HCT116 (cell line): ENCODE data around the gene CRACDL. TPM values are rescaled to one million over a fixed set of nuclear protein-coding genes. Genes with fewer than 3 reads are reported as not detected.

ENCODE experiments used
- ATAC-seq: fragments of 200-7000 bp; cut with Tn5 transposase; 2 replicates; pipeline ENCODE4 v1.9.1; 2020; ENCODE audit warnings: mild to moderate bottlenecking, moderate library complexity
- BruUV-seq: library from RNA; stranded (reverse); fragments of 400-500 nt; replicated peaks from 2 replicates; lab custom pipeline; 2021; lab: Mats Ljungman, UMichigan
- CTCF ChIA-PET: fragments of 300-600 bp; sonication (Branson Sonifier 250); formaldehyde crosslinking; loops from one replicate; lab custom pipeline; 2021; ENCODE audit warnings: antibody characterized with exemption; lab: Charles Lee
- POLR2A ChIA-PET: fragments of 300-600, 350-600 bp; sonication (Branson Sonifier 250); formaldehyde crosslinking; loops from one replicate; lab custom pipeline; 2021; ENCODE audit warnings: antibody characterized with exemption; lab: Charles Lee
- RAD21 ChIA-PET, 2 experiments: fragments of 300-600 bp; sonication (Branson Sonifier 250); formaldehyde crosslinking; loops; one replicate each; lab custom pipeline; 2023; ENCODE audit warnings: low total read pairs in 2 of 2; ENCODE audit not compliant: uncharacterized antibody in 2 of 2, unreplicated experiment in 2 of 2, low non-redundant PET in 1 of 2; lab: Charles Lee
- DNase-seq: peaks from one replicate; pipeline ENCODE4 v3.0.0-alpha.2; 2010; ENCODE audit warnings: low read depth, low spot score
- H2AFZ ChIP-seq: fragments of 200-600 bp; shearing (Covaris generic), sonication (generic); 2 replicates; pipeline ENCODE4 v1.6.1; 2017; ENCODE audit warnings: low read depth, mixed run types, mixed read lengths, antibody characterized with exemption, low read length; ENCODE audit not compliant: poor library complexity, severe bottlenecking
- H3K27ac ChIP-seq: 2 replicates; pipeline ENCODE4 v1.5.1; 2012; ENCODE audit warnings: low read depth, low read length
- H3K27me3 ChIP-seq: fragments of 200-600 bp; sonication (generic); 2 replicates; pipeline ENCODE4 v1.6.1; 2016; ENCODE audit warnings: mixed run types, low read length, mixed read lengths; ENCODE audit not compliant: insufficient read depth
- H3K36me3 ChIP-seq, 2 experiments: fragments of 200-500 bp in 1 of 2; fragments of 200-600 bp in 1 of 2; sonication (Bioruptor generic) in 1 of 2; sonication (generic) in 1 of 2; 2 replicates each; pipeline versions ENCODE4 v1.5.1 to v1.6.1; 2014 to 2016; ENCODE audit warnings: low read length in 2 of 2, inconsistent platforms in 1 of 2, mixed read lengths in 1 of 2, mixed run types in 1 of 2; ENCODE audit not compliant: insufficient read depth in 2 of 2, control insufficient read depth in 1 of 2
- H3K4me1 ChIP-seq, 2 experiments: fragments of 200-600 bp in 1 of 2; sonication (generic) in 1 of 2; 2 replicates each; pipeline versions ENCODE4 v1.5.1 to v1.6.1; 2012 to 2017; ENCODE audit warnings: low read length in 2 of 2, inconsistent platforms in 1 of 2, mild to moderate bottlenecking in 1 of 2, mixed read lengths in 1 of 2, mixed run types in 1 of 2, moderate library complexity in 1 of 2; ENCODE audit not compliant: insufficient read depth in 2 of 2, control insufficient read depth in 1 of 2
- H3K4me2 ChIP-seq: fragments of 200-600 bp; sonication (generic); 2 replicates; pipeline ENCODE4 v1.6.1; 2017; ENCODE audit warnings: mixed run types, low read length, mixed read lengths
- H3K4me3 ChIP-seq, 2 experiments: fragments of 200-600 bp in 1 of 2; sonication (generic) in 1 of 2; replicated peaks in 1 of 2; 2 replicates each; pipeline ENCODE4 v1.5.1; 2011 to 2016; ENCODE audit warnings: low read length in 2 of 2, control low read depth in 1 of 2, low read depth in 1 of 2, mild to moderate bottlenecking in 1 of 2, mixed read lengths in 1 of 2, mixed run types in 1 of 2
- H3K79me2 ChIP-seq: fragments of 200-600 bp; sonication (generic); 2 replicates; pipeline ENCODE4 v1.6.1; 2017; ENCODE audit warnings: mild to moderate bottlenecking, mixed run types, low read length, moderate library complexity, mixed read lengths; ENCODE audit not compliant: insufficient read depth
- H3K9ac ChIP-seq: fragments of 200-600 bp; sonication (generic); 2 replicates; pipeline ENCODE4 v1.6.1; 2016; ENCODE audit warnings: low read length, mixed read lengths
- H3K9me2 ChIP-seq: fragments of 200-600 bp; sonication (generic), shearing (Covaris generic); 2 replicates; pipeline ENCODE4 v1.6.1; 2017; ENCODE audit warnings: mixed run types, mild to moderate bottlenecking, moderate library complexity; ENCODE audit not compliant: insufficient read depth
- H3K9me3 ChIP-seq, 2 experiments: fragments of 200-500 bp in 1 of 2; fragments of 200-600 bp in 1 of 2; sonication (Bioruptor generic) in 1 of 2; sonication (generic) in 1 of 2; 2 replicates each; pipeline ENCODE4 v1.6.1; 2014 to 2017; ENCODE audit warnings: low read length in 2 of 2, mixed read lengths in 2 of 2, inconsistent platforms in 1 of 2, low read depth in 1 of 2, mild to moderate bottlenecking in 1 of 2, mixed run types in 1 of 2, moderate library complexity in 1 of 2; ENCODE audit not compliant: control insufficient read depth in 1 of 2, insufficient read depth in 1 of 2
- H4K20me1 ChIP-seq: fragments of 200-600 bp; sonication (generic), shearing (Covaris generic); 2 replicates; pipeline ENCODE4 v1.6.1; 2017; ENCODE audit warnings: mixed run types, mild to moderate bottlenecking, moderate library complexity; ENCODE audit not compliant: insufficient read depth
- CBX3 ChIP-seq: IDR thresholded peaks from 2 replicates; pipeline ENCODE4 v1.6.1; 2012; ENCODE audit warnings: low read depth
- CEBPB ChIP-seq: IDR thresholded peaks from 2 replicates; pipeline ENCODE4 v1.6.1; 2012; ENCODE audit warnings: low read depth
- EGR1 ChIP-seq: IDR thresholded peaks from 2 replicates; pipeline ENCODE4 v1.6.1; 2012; ENCODE audit warnings: low read depth
- ELF1 ChIP-seq: IDR thresholded peaks from 2 replicates; pipeline ENCODE4 v1.6.1; 2012; ENCODE audit warnings: low read depth, borderline replicate concordance
- EZH2 ChIP-seq: fragments of 200-600 bp; sonication (generic); IDR thresholded peaks from 2 replicates; pipeline ENCODE4 v1.6.1; 2017; ENCODE audit warnings: antibody characterized with exemption, mixed run types
- EZH2phosphoT487 ChIP-seq: fragments of 200-600 bp; IDR thresholded peaks from 2 replicates; pipeline ENCODE4 v1.6.1; 2018; ENCODE audit warnings: antibody characterized with exemption, borderline replicate concordance
- FOSL1 ChIP-seq: IDR thresholded peaks from 2 replicates; pipeline ENCODE4 v1.6.1; 2012; ENCODE audit warnings: low read depth
- JUND ChIP-seq: IDR thresholded peaks from 2 replicates; pipeline ENCODE4 v1.6.1; 2012
- MAX ChIP-seq: IDR thresholded peaks from 2 replicates; pipeline ENCODE4 v1.6.1; 2012
- POLR2AphosphoS5 ChIP-seq: IDR thresholded peaks from 2 replicates; pipeline ENCODE4 v1.6.1; 2011; ENCODE audit warnings: mild to moderate bottlenecking, low read depth, low read length, moderate library complexity
- REST ChIP-seq: IDR thresholded peaks from 2 replicates; pipeline ENCODE4 v1.6.1; 2012; ENCODE audit warnings: low read depth
- SIN3A ChIP-seq: IDR thresholded peaks from 2 replicates; pipeline ENCODE4 v1.6.1; 2012; ENCODE audit warnings: low read depth
- SP1 ChIP-seq: IDR thresholded peaks from 2 replicates; pipeline ENCODE4 v1.6.1; 2012; ENCODE audit warnings: low read depth
- YY1 ChIP-seq: IDR thresholded peaks from 2 replicates; pipeline ENCODE4 v1.6.1; 2011; ENCODE audit warnings: low read length, low read depth, moderate library complexity, mild to moderate bottlenecking; ENCODE audit not compliant: insufficient replicate concordance; ENCODE audit errors: extremely low read depth
- ZFX ChIP-seq: fragments of 450-650 bp; IDR thresholded peaks from 2 replicates; pipeline ENCODE4 v1.6.1; 2017
- intact Hi-C: fragments of 100-400 bp; cut with micrococcal nuclease; formaldehyde crosslinking; loops from 2 replicates; pipeline ENCODE4 v1.10.0; 2022
- total RNA-seq: library from RNA; stranded (reverse); gene quantifications from one replicate; pipeline ENCODE4 v1.2.1, GENCODE V29; 2021; ENCODE audit not compliant: unreplicated experiment
- TF ChIP-seq, protein P1 (sequence below): IDR thresholded peaks from 2 replicates; pipeline ENCODE4 v1.6.1; 2012

Gene CRACDL
- total RNA-seq, 1 experiment from 2014 or later = 1.1 TPM

DNA sequence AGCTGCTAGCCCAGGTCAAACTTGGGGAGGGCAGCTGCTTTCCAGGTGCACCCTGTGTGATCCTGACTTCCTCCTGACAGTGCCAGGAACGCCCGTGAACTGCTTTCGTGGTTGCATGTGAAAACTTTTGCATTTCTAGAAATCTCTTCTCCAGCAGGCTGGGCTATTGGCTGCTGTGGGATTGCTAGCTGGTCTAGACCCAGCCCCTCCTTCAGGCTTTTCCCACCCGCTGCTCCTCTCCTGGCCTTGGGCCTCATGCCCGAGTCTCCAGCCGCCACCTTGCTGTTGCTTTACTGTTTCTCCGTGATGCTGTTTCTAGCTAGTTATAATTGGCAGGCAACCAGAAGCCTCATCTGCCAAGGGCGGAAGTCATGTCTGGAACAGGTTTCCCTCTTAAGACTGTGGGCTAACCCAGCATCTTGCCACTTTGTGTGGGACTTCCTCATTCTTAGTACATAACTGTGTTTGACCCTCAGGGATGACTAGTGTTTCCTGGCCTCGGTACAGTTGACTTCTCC, 178.1 kb downstream of the CRACDL start:
- H3K4me3 ChIP-seq = peak overlapping the region in 1 of 2 experiments; percentile 5; a peak in 1 of 4 replicates
- no peaks in the 10 kb centered on the region for H3K9me2 ChIP-seq
- peak overlapping the region; percentile 66 for H3K4me2 ChIP-seq
- H4K20me1 ChIP-seq = no peaks in the 10 kb centered on the region
- TF ChIP-seq YY1 = no peak
- peak; percentile 38; the same call in 1 of the 2 replicates for TF ChIP-seq CEBPB
- peak; percentile 43; the same call in 1 of the 2 replicates for TF ChIP-seq MAX
- TF ChIP-seq FOSL1 = peak; percentile 61
- 0 out of 2 replicates have a peak, but pooled peaks have one; percentile 41 for TF ChIP-seq SIN3A
- no peak for TF ChIP-seq ZFX
- no peak for TF ChIP-seq EZH2
- TF ChIP-seq, protein P1, sequence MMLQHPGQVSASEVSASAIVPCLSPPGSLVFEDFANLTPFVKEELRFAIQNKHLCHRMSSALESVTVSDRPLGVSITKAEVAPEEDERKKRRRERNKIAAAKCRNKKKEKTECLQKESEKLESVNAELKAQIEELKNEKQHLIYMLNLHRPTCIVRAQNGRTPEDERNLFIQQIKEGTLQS = no peak
- TF ChIP-seq EZH2phosphoT487 = no peak
- TF ChIP-seq ELF1 = peak; percentile 78
- TF ChIP-seq EGR1 = no peak
- peak; percentile 62 for TF ChIP-seq JUND
- TF ChIP-seq POLR2AphosphoS5 = peak; percentile 41; the same call in 1 of the 2 replicates
- peak; percentile 47; the same call in 1 of the 2 replicates for TF ChIP-seq CBX3
- peak; percentile 58 for TF ChIP-seq SP1
- no peak for TF ChIP-seq REST
- ChIA-PET RAD21 (no interaction called here), POLR2A (no interaction called here), CTCF (no interaction called here)
- no peaks in the 10 kb centered on the region for H3K27me3 ChIP-seq
- peak; percentile 77 for ATAC-seq
- H3K36me3 ChIP-seq = no peaks in the 10 kb centered on the region
- H3K9ac ChIP-seq = no peak overlapping the region
- intact Hi-C loops = loop anchor here (2.0 kb wide), 1 partner anchor 27 kb away; the partner anchor contains the start of gene MGAT4A
- H3K27ac ChIP-seq = no peak overlapping the region
- peaks cover 0 to 11% of the 10 kb centered on the region in 2 experiments; a peak in 2 of 4 replicates for H3K4me1 ChIP-seq
- BruUV-seq = no TSS peak
- H2AFZ ChIP-seq = peak overlapping the region; percentile 80
- no peaks in the 10 kb centered on the region for H3K79me2 ChIP-seq
- peak; percentile 27 for DNase-seq
- no peaks in the 10 kb centered on the region for H3K9me3 ChIP-seq
